ENCODE data around the gene PSME2. TPM values are rescaled to one million over a fixed set of nuclear protein-coding genes. Genes with fewer than 3 reads are reported as not detected.

The PSME2 gene
- total RNA-seq, 4 donors from 2014 or later, result 31.3 to 66.6 (median 47.5) TPM

- Histone ChIP-seq H3K4me3 (replicated peaks in 1 of 3) (no peak overlapping the region), H3K4me1 (peaks cover 13 to 15% of the 10 kb centered on the region in 2 donors), H3K27me3 (no peaks in the 10 kb centered on the region), H3K36me3 (peaks cover 33 to 37% of the 10 kb centered on the region in 2 donors), H3K9me3 (no peaks in the 10 kb centered on the region), H3K27ac (no peak overlapping the region)
- intact Hi-C loops (cut with DNase I), result no loop called here
- TF ChIP-seq POLR2A (IDR thresholded peaks at IDR 0.05) (no peak), CTCF (IDR thresholded peaks at IDR 0.05) (no peak)
- no peak for DNase-seq
- WGBS, 2 donors, result 96 to 97% methylated on average over 9 of the region's 9 CpGs
Measured at GRCh38 chr14:24150567-24150966, 4.2 kb upstream of the PSME2 start.

GRCh38 chr14:24150061-24150460 is 3.7 kb upstream of the PSME2 start:
- Histone ChIP-seq H3K4me1 (peaks cover 17 to 18% of the 10 kb centered on the region in 2 donors), H3K27ac (no peak overlapping the region), H3K27me3 (no peaks in the 10 kb centered on the region), H3K36me3 (peaks cover 28 to 32% of the 10 kb centered on the region in 2 donors), H3K4me3 (replicated peaks in 1 of 3) (no peak overlapping the region), H3K9me3 (no peaks in the 10 kb centered on the region)
- intact Hi-C loops (cut with DNase I), result no loop called here
- DNase-seq, result no peak
- TF ChIP-seq CTCF (IDR thresholded peaks at IDR 0.05) (no peak), POLR2A (IDR thresholded peaks at IDR 0.05) (no peak)
- 86 to 98% methylated on average over 4 to 9 of the region's 9 CpGs for WGBS, 2 donors

GRCh38 chr14:24149302-24149969 is 3.0 kb upstream of the PSME2 start:
- TF ChIP-seq POLR2A (IDR thresholded peaks at IDR 0.05) (no peak), CTCF (IDR thresholded peaks at IDR 0.05) (no peak)
- no peak for DNase-seq

GRCh38 chr14:24147761-24148428 is 1.5 kb upstream of the PSME2 start:
- no peaks in the 10 kb centered on the region for H3K27me3 ChIP-seq
- intact Hi-C loops (cut with DNase I), result no loop called here
- no peak for DNase-seq
- peak overlapping the region in 2 of 3 donors; percentile 16 to 75 for H3K27ac ChIP-seq
- no peak for TF ChIP-seq CTCF (IDR thresholded peaks at IDR 0.05)
- TF ChIP-seq POLR2A (IDR thresholded peaks at IDR 0.05), result no peak
- peak overlapping the region; percentile 38 to 83 (median 83) for H3K4me3 ChIP-seq (replicated peaks in 1 of 3)
- WGBS, 2 donors, result 1 to 15% methylated on average over 15 of the region's 29 CpGs
- no peaks in the 10 kb centered on the region for H3K9me3 ChIP-seq
- H3K36me3 ChIP-seq, result peaks cover 26% of the 10 kb centered on the region in 2 donors
- H3K4me1 ChIP-seq, result peaks cover 17 to 18% of the 10 kb centered on the region in 2 donors

More at GRCh38 chr14:24149302-24149969, 3.0 kb upstream of the PSME2 start:
- H3K27ac ChIP-seq, result no peak overlapping the region
- H3K27me3 ChIP-seq, result no peaks in the 10 kb centered on the region
- intact Hi-C loops (cut with DNase I), result no loop called here
- H3K9me3 ChIP-seq, result no peaks in the 10 kb centered on the region
- no peak overlapping the region for H3K4me3 ChIP-seq (replicated peaks in 1 of 3)
- peaks cover 17 to 18% of the 10 kb centered on the region in 2 donors for H3K4me1 ChIP-seq
- 96 to 98% methylated on average over 3 of the region's 3 CpGs for WGBS, 2 donors
- peaks cover 26% of the 10 kb centered on the region in 2 donors for H3K36me3 ChIP-seq
